Measurements from ENCODE around the gene GABRR3.

- TF ChIP-seq CTCF (IDR thresholded peaks at IDR 0.05; ENCODE audit: low read length): no peak
- TF ChIP-seq EZH2phosphoT487 (IDR thresholded peaks at IDR 0.05; ENCODE audit: low read length): no peak
- no peak for TF ChIP-seq EZH2 (optimal IDR thresholded peaks at IDR 0.05; ENCODE audit: low read depth, low read length)
Observed at GRCh38 chr3:98038286-98038685, 3.2 kb upstream of the GABRR3 start.

Data from MM.1S (cell line).